HG02852 (cell line): Measurements from ENCODE around the gene ARNT2.

ENCODE experiments used
- ATAC-seq: cut with Tn5 transposase; IDR thresholded peaks from one replicate; pipeline ENCODE4 v1.9.1; 2021; ENCODE audit warnings: mild to moderate bottlenecking, moderate library complexity; ENCODE audit not compliant: unreplicated experiment

ARNT2 gene

GRCh38 chr15:80611543-80612080, 207.4 kb downstream of the ARNT2 start:
- ATAC-seq: no peak

- no peak for ATAC-seq
Observed at GRCh38 chr15:80612118-80612823, 208.1 kb downstream of the ARNT2 start.

GRCh38 chr15:80613762-80614365, 209.7 kb downstream of the ARNT2 start:
- no peak for ATAC-seq

- no peak for ATAC-seq
Observed at GRCh38 chr15:80614711-80615360, 210.7 kb downstream of the ARNT2 start.

GRCh38 chr15:80615361-80615736, 211.2 kb downstream of the ARNT2 start:
- no peak for ATAC-seq

- ATAC-seq: no peak
Observed at GRCh38 chr15:80615783-80616391, 211.7 kb downstream of the ARNT2 start.

- ATAC-seq: no peak
Observed at GRCh38 chr15:80618685-80619400, 214.7 kb downstream of the ARNT2 start.

- ATAC-seq: no peak
Observed at GRCh38 chr15:80619680-80620079, 215.5 kb downstream of the ARNT2 start.

- no peak for ATAC-seq
Observed at GRCh38 chr15:80620141-80620540, 216.0 kb downstream of the ARNT2 start.

- no peak for ATAC-seq
Observed at GRCh38 chr15:80620931-80621330, 216.7 kb downstream of the ARNT2 start.

GRCh38 chr15:80626643-80627120, 222.5 kb downstream of the ARNT2 start:
- no peak for ATAC-seq

- ATAC-seq: no peak
Observed at GRCh38 chr15:80629355-80629754, 225.2 kb downstream of the ARNT2 start.

- ATAC-seq: no peak
Observed at GRCh38 chr15:80630981-80631380, 226.8 kb downstream of the ARNT2 start.

GRCh38 chr15:80633221-80633620, 229.0 kb downstream of the ARNT2 start:
- ATAC-seq: no peak

GRCh38 chr15:80635953-80636352, 231.8 kb downstream of the ARNT2 start:
- ATAC-seq: no peak

GRCh38 chr15:80636675-80637074, 232.5 kb downstream of the ARNT2 start:
- ATAC-seq: no peak

- no peak for ATAC-seq
Observed at GRCh38 chr15:80637747-80638146, 233.6 kb downstream of the ARNT2 start.

- no peak for ATAC-seq
Observed at GRCh38 chr15:80638553-80639167, 234.5 kb downstream of the ARNT2 start.

- ATAC-seq: no peak
Observed at GRCh38 chr15:80639168-80639555, 235.0 kb downstream of the ARNT2 start.

- ATAC-seq: no peak
Observed at GRCh38 chr15:80640531-80641121, 236.4 kb downstream of the ARNT2 start.
